Thyroid gland (tissue), 4 donors: Measurements from ENCODE around the gene KIF14.

Source experiments
- CTCF ChIP-seq, 6 experiments: fragments of 200-600 bp in 3 of 6; fragments of 450-650 bp in 3 of 6; sonication (generic) in 3 of 6; IDR thresholded peaks; one replicate each; pipeline ENCODE4 v1.5.1; 2016 to 2019; ENCODE audit warnings: antibody characterized with exemption in 6 of 6, mild to moderate bottlenecking in 2 of 6, inconsistent platforms in 1 of 6, moderate library complexity in 1 of 6
- POLR2A ChIP-seq, 2 donors: fragments of 450-650 bp; IDR thresholded peaks; one replicate each; pipeline ENCODE4 v1.6.1; 2017; ENCODE audit warnings: antibody characterized with exemption in 2 of 2, mild to moderate bottlenecking in 2 of 2, moderate library complexity in 1 of 2

- TF ChIP-seq CTCF (IDR thresholded peaks at IDR 0.05) (no peak), POLR2A (IDR thresholded peaks at IDR 0.05) (no peak)
Measured at GRCh38 chr1:200636681-200637080, 16.1 kb upstream of the KIF14 start.
